ENCODE data around the gene AGK. TPM values are rescaled to one million over a fixed set of nuclear protein-coding genes. Genes with fewer than 3 reads are reported as not detected.

The AGK gene
- total RNA-seq, 6 experiments from 2014 or later = 14.7 to 18.0 (median 16.1) TPM

- no peak for TF ChIP-seq CTCF (IDR thresholded peaks at IDR 0.05)
- Mint-ChIP-seq H3K4me1 (ENCODE audit: low read depth) (peaks cover 14% of the 10 kb centered on the region), H3K27ac (no peak overlapping the region), H3K36me3 (ENCODE audit: low read depth) (peaks cover 20% of the 10 kb centered on the region), H3K9me3 (no peaks in the 10 kb centered on the region), H3K4me3 (no peak overlapping the region), H3K27me3 (ENCODE audit: insufficient read depth) (no peaks in the 10 kb centered on the region; the same call in 1 of the 2 replicates)
- DNase-seq = no peak
Measured at GRCh38 chr7:141619745-141620144, 68.5 kb downstream of the AGK start.

GRCh38 chr7:141624763-141625162 lies 73.6 kb downstream of the AGK start:
- peaks cover 22% of the 10 kb centered on the region for H3K36me3 Mint-ChIP-seq (ENCODE audit: low read depth)
- no peak overlapping the region for H3K27ac Mint-ChIP-seq
- 0 out of 2 replicates have a peak, but pooled peaks cover 5% of the 10 kb centered on the region for H3K4me1 Mint-ChIP-seq (ENCODE audit: low read depth)
- no peak for DNase-seq
- no peak for TF ChIP-seq CTCF (IDR thresholded peaks at IDR 0.05)
- no peaks in the 10 kb centered on the region for H3K27me3 Mint-ChIP-seq (ENCODE audit: insufficient read depth)
- H3K9me3 Mint-ChIP-seq = no peaks in the 10 kb centered on the region
- H3K4me3 Mint-ChIP-seq = no peak overlapping the region

GRCh38 chr7:141630621-141631020 lies 79.4 kb downstream of the AGK start:
- no peak for TF ChIP-seq CTCF (IDR thresholded peaks at IDR 0.05)
- no peaks in the 10 kb centered on the region for H3K4me1 Mint-ChIP-seq (ENCODE audit: low read depth)
- no peaks in the 10 kb centered on the region for H3K9me3 Mint-ChIP-seq
- no peak overlapping the region for H3K4me3 Mint-ChIP-seq
- no peak overlapping the region for H3K27ac Mint-ChIP-seq
- no peaks in the 10 kb centered on the region; the same call in 1 of the 2 replicates for H3K27me3 Mint-ChIP-seq (ENCODE audit: insufficient read depth)
- no peaks in the 10 kb centered on the region for H3K36me3 Mint-ChIP-seq (ENCODE audit: low read depth)
- no peak for DNase-seq

GRCh38 chr7:141631525-141631924 lies 80.3 kb downstream of the AGK start:
- H3K9me3 Mint-ChIP-seq = no peaks in the 10 kb centered on the region
- TF ChIP-seq CTCF (IDR thresholded peaks at IDR 0.05) = no peak
- no peaks in the 10 kb centered on the region for H3K4me1 Mint-ChIP-seq (ENCODE audit: low read depth)
- DNase-seq = no peak
- H3K27me3 Mint-ChIP-seq (ENCODE audit: insufficient read depth) = no peaks in the 10 kb centered on the region; the same call in 1 of the 2 replicates
- no peaks in the 10 kb centered on the region for H3K36me3 Mint-ChIP-seq (ENCODE audit: low read depth)
- no peak overlapping the region for H3K27ac Mint-ChIP-seq
- H3K4me3 Mint-ChIP-seq = no peak overlapping the region

- TF ChIP-seq CTCF (IDR thresholded peaks at IDR 0.05) = no peak
- Mint-ChIP-seq H3K4me3 (no peak overlapping the region), H3K27me3 (ENCODE audit: insufficient read depth) (no peaks in the 10 kb centered on the region; the same call in 1 of the 2 replicates), H3K36me3 (ENCODE audit: low read depth) (no peaks in the 10 kb centered on the region), H3K9me3 (no peaks in the 10 kb centered on the region), H3K4me1 (ENCODE audit: low read depth) (peaks cover under 1% of the 10 kb centered on the region; the same call in 1 of the 2 replicates), H3K27ac (no peak overlapping the region)
- DNase-seq = no peak
Measured at GRCh38 chr7:141634065-141634464, 82.9 kb downstream of the AGK start.

GRCh38 chr7:141636053-141636452 lies 84.8 kb downstream of the AGK start:
- H3K27me3 Mint-ChIP-seq (ENCODE audit: insufficient read depth) = no peaks in the 10 kb centered on the region; the same call in 1 of the 2 replicates

More at GRCh38 chr7:141636053-141636452, 84.8 kb downstream of the AGK start:
- Mint-ChIP-seq H3K9me3 (no peaks in the 10 kb centered on the region), H3K4me3 (no peak overlapping the region), H3K4me1 (ENCODE audit: low read depth) (peaks cover 20% of the 10 kb centered on the region), H3K36me3 (ENCODE audit: low read depth) (no peaks in the 10 kb centered on the region), H3K27ac (no peak overlapping the region)
- TF ChIP-seq CTCF (IDR thresholded peaks at IDR 0.05) = no peak
- no peak for DNase-seq

Data from HFFc6 (cell line).